ENCODE data around the gene RANGAP1. TPM values are rescaled to one million over a fixed set of nuclear protein-coding genes. Genes with fewer than 3 reads are reported as not detected.

The RANGAP1 gene
- total and polyA plus RNA-seq, 2 donors (not counting 1 experiment from before 2014, with no cell fraction given) = 42.0 to 48.8 TPM

- ATAC-seq (ENCODE audit: low read depth) = no peak
- ChIA-PET CTCF (no interaction called here), POLR2A (no interaction called here)
- Histone ChIP-seq H3K4me2 (replicated peaks; ENCODE audit: low read depth, low read length, poor library complexity, severe bottlenecking) (no peak overlapping the region), H3K9ac (ENCODE audit: low read length) (no peak overlapping the region), H3K4me3 (ENCODE audit: control extremely low read depth in 1 of 5, extremely low read depth in 1 of 5, insufficient read depth in 1 of 5, low read depth in 2 of 5, low read length in 4 of 5) (no peak overlapping the region), H3K27ac (ENCODE audit: low read length in 2 of 2) (no peak overlapping the region), H4K20me1 (ENCODE audit: control insufficient read depth, insufficient read depth, low read length, poor library complexity, severe bottlenecking) (no peaks in the 10 kb centered on the region), H3K79me2 (ENCODE audit: control insufficient read depth, insufficient read depth, low read length) (peaks cover 28% of the 10 kb centered on the region), H3K27me3 (replicated peaks in 1 of 4; ENCODE audit: control extremely low read depth in 1 of 4, control insufficient read depth in 3 of 4, insufficient read depth in 4 of 4, low read length in 3 of 4) (no peaks in the 10 kb centered on the region), H2AFZ (ENCODE audit: insufficient read depth, low read depth, low read length, poor library complexity, severe bottlenecking) (no peak overlapping the region), H3K36me3 (replicated peaks in 1 of 2; ENCODE audit: control extremely low read depth in 1 of 2, control insufficient read depth in 1 of 2, extremely low read depth in 1 of 2, insufficient read depth in 2 of 2, low read length in 1 of 2) (peaks cover 14 to 61% of the 10 kb centered on the region in 2 experiments), H3K9me3 (ENCODE audit: control extremely low read depth in 1 of 3, control insufficient read depth in 2 of 3, insufficient read depth in 1 of 3, low read length in 2 of 3) (no peaks in the 10 kb centered on the region), H3K4me1 (ENCODE audit: control insufficient read depth in 2 of 2, insufficient read depth in 2 of 2, low read length in 2 of 2) (no peaks in the 10 kb centered on the region)
- H3K27me3 Mint-ChIP-seq = no peaks in the 10 kb centered on the region
- no peak overlapping the region for H3K4me3 Mint-ChIP-seq
- TF ChIP-seq CTCF (IDR thresholded peaks at IDR 0.05) = no peak
- H3K27ac Mint-ChIP-seq = no peak overlapping the region
- no peaks in the 10 kb centered on the region for H3K9me3 Mint-ChIP-seq (ENCODE audit: insufficient read depth)
- 98% methylated on average over 9 of the region's 9 CpGs for WGBS (ENCODE audit: insufficient coverage)
- H3K4me1 Mint-ChIP-seq = no peaks in the 10 kb centered on the region
- intact Hi-C loops (cut with micrococcal nuclease) = no loop called here
- no peak for DNase-seq
These were observed 14.2 kb downstream of the RANGAP1 start for GRCh38 chr22:41271787-41272186.

GRCh38 chr22:41267958-41268357 is 18.0 kb downstream of the RANGAP1 start:
- Histone ChIP-seq H3K4me1 (ENCODE audit: control insufficient read depth in 2 of 2, insufficient read depth in 2 of 2, low read length in 2 of 2) (no peaks in the 10 kb centered on the region), H3K36me3 (replicated peaks in 1 of 2; ENCODE audit: control extremely low read depth in 1 of 2, control insufficient read depth in 1 of 2, extremely low read depth in 1 of 2, insufficient read depth in 2 of 2, low read length in 1 of 2) (peaks cover 14 to 65% of the 10 kb centered on the region in 2 experiments), H2AFZ (ENCODE audit: insufficient read depth, low read depth, low read length, poor library complexity, severe bottlenecking) (no peak overlapping the region), H3K27ac (ENCODE audit: low read length in 2 of 2) (no peak overlapping the region), H3K4me3 (ENCODE audit: control extremely low read depth in 1 of 5, extremely low read depth in 1 of 5, insufficient read depth in 1 of 5, low read depth in 2 of 5, low read length in 4 of 5) (no peak overlapping the region), H4K20me1 (ENCODE audit: control insufficient read depth, insufficient read depth, low read length, poor library complexity, severe bottlenecking) (no peaks in the 10 kb centered on the region), H3K79me2 (ENCODE audit: control insufficient read depth, insufficient read depth, low read length) (peaks cover 22% of the 10 kb centered on the region), H3K27me3 (replicated peaks in 1 of 4; ENCODE audit: control extremely low read depth in 1 of 4, control insufficient read depth in 3 of 4, insufficient read depth in 4 of 4, low read length in 3 of 4) (no peaks in the 10 kb centered on the region), H3K4me2 (replicated peaks; ENCODE audit: low read depth, low read length, poor library complexity, severe bottlenecking) (no peak overlapping the region), H3K9ac (ENCODE audit: low read length) (no peak overlapping the region), H3K9me3 (ENCODE audit: control extremely low read depth in 1 of 3, control insufficient read depth in 2 of 3, insufficient read depth in 1 of 3, low read length in 2 of 3) (no peaks in the 10 kb centered on the region)
- CTCF ChIA-PET = no interaction called here
- Mint-ChIP-seq H3K4me1 (no peaks in the 10 kb centered on the region), H3K27me3 (no peaks in the 10 kb centered on the region), H3K9me3 (ENCODE audit: insufficient read depth) (no peaks in the 10 kb centered on the region), H3K4me3 (no peak overlapping the region), H3K27ac (no peak overlapping the region)
- no peak for TF ChIP-seq EZH2 (IDR thresholded peaks at IDR 0.05; ENCODE audit: borderline replicate concordance, insufficient read depth, low read depth, low read length, poor library complexity, severe bottlenecking)
- TF ChIP-seq CTCF (IDR thresholded peaks at IDR 0.05) = no peak
- ATAC-seq (ENCODE audit: low read depth) (no peak), DNase-seq (no peak)
- 97% methylated on average over 15 of the region's 16 CpGs for WGBS (ENCODE audit: insufficient coverage)
- POLR2A ChIA-PET = no interaction called here
- intact Hi-C loops (cut with micrococcal nuclease) = no loop called here

Data from B cell (primary cell).